Osteocyte (in vitro differentiated cells): Measurements from ENCODE around the gene LILRA5. TPM values are rescaled to one million over a fixed set of nuclear protein-coding genes. Genes with fewer than 3 reads are reported as not detected.

ENCODE experiments used
- DNase-seq: peaks from one replicate; pipeline ENCODE4 v3.0.0; 2021; ENCODE audit warnings: mixed read lengths; ENCODE audit not compliant: unreplicated experiment; ENCODE audit errors: extremely low spot score
- H3K27ac Mint-ChIP-seq: one replicate; pipeline ENCODE4 v1.8.0; 2021; ENCODE audit warnings: mild to moderate bottlenecking, mixed read lengths; ENCODE audit not compliant: unreplicated experiment
- H3K27me3 Mint-ChIP-seq: one replicate; pipeline ENCODE4 v1.8.0; 2021; ENCODE audit warnings: mixed read lengths; ENCODE audit not compliant: unreplicated experiment
- H3K36me3 Mint-ChIP-seq: one replicate; pipeline ENCODE4 v1.8.0; 2021; ENCODE audit warnings: mixed read lengths; ENCODE audit not compliant: unreplicated experiment
- H3K4me1 Mint-ChIP-seq: one replicate; pipeline ENCODE4 v1.8.0; 2021; ENCODE audit warnings: mixed read lengths; ENCODE audit not compliant: unreplicated experiment
- H3K4me3 Mint-ChIP-seq: one replicate; pipeline ENCODE4 v1.8.0; 2021; ENCODE audit warnings: mild to moderate bottlenecking, moderate library complexity, mixed read lengths; ENCODE audit not compliant: unreplicated experiment
- H3K9me3 Mint-ChIP-seq: one replicate; pipeline ENCODE4 v1.8.0; 2021; ENCODE audit warnings: mixed read lengths; ENCODE audit not compliant: unreplicated experiment
- CTCF ChIP-seq: fragments of 200-600 bp; sonication (generic); IDR thresholded peaks from 2 replicates; pipeline ENCODE4 v1.5.0; 2021; ENCODE audit warnings: antibody characterized with exemption, mild to moderate bottlenecking, moderate library complexity
- total RNA-seq: library from RNA; stranded (reverse); gene quantifications from 2 replicates; pipeline ENCODE4 v1.2.1, GENCODE V29; 2021

Gene LILRA5
- total RNA-seq, 1 donor from 2014 or later = not detected

DNA sequence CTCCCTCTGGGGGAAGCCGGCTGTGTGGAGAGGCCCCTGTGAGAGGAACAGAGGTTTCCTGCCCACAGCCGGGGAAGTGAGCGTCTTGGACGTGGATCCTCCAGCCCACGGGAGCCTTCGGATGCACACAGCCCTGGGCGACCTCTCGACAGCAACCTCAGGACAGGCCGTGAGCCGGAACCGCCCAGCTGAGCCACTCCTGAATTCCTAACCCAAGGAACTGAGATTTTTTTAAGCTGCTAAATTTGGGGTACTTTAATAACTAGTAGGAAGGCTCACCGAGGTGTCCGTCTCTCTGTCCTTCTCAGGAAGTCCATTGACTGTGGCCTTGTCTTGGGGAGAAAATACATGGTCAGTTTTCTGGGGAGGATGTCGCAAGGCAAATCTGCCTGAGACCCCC lies 42.7 kb upstream of the LILRA5 start:
- no peaks in the 10 kb centered on the region for H3K9me3 Mint-ChIP-seq
- TF ChIP-seq CTCF = no peak

GRCh38 chr19:54354761-54355160 lies 41.8 kb upstream of the LILRA5 start:
- H3K4me1 Mint-ChIP-seq = no peaks in the 10 kb centered on the region
- no peak overlapping the region for H3K27ac Mint-ChIP-seq
- H3K4me3 Mint-ChIP-seq = no peak overlapping the region
- no peaks in the 10 kb centered on the region for H3K36me3 Mint-ChIP-seq
- no peak for DNase-seq
- TF ChIP-seq CTCF = no peak
- no peaks in the 10 kb centered on the region for H3K27me3 Mint-ChIP-seq
- H3K9me3 Mint-ChIP-seq = no peaks in the 10 kb centered on the region

More for the DNA sequence above, 42.7 kb upstream of the LILRA5 start:
- Mint-ChIP-seq H3K36me3 (no peaks in the 10 kb centered on the region), H3K27me3 (no peaks in the 10 kb centered on the region), H3K4me1 (no peaks in the 10 kb centered on the region), H3K4me3 (no peak overlapping the region), H3K27ac (no peak overlapping the region)
- DNase-seq = no peak

- Mint-ChIP-seq H3K4me3 (no peak overlapping the region), H3K4me1 (no peaks in the 10 kb centered on the region), H3K27ac (no peak overlapping the region), H3K9me3 (no peaks in the 10 kb centered on the region), H3K36me3 (no peaks in the 10 kb centered on the region), H3K27me3 (no peaks in the 10 kb centered on the region)
- no peak for DNase-seq
- TF ChIP-seq CTCF = no peak
Observed at GRCh38 chr19:54352546-54352945, 39.6 kb upstream of the LILRA5 start.

DNA sequence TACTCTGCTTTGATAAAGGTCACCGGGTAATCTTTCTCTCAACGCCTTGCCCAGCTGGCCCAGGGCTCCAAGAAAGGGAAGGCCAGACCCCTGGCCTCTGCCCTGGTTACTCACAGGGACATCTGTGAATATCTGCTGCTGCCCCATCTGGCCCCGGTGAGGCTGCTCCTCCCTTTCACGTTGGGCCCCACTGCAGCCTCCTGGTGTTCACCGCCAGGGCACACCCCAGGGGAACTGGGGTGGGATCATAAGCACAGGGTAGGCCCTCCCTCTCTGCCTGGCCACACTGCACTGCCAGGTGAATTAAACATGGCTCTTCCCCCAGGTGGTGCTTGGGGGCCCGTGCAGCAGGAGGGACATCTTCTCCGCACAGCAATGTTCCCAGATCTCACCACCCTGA lies 39.1 kb upstream of the LILRA5 start:
- no peaks in the 10 kb centered on the region for H3K36me3 Mint-ChIP-seq

DNA sequence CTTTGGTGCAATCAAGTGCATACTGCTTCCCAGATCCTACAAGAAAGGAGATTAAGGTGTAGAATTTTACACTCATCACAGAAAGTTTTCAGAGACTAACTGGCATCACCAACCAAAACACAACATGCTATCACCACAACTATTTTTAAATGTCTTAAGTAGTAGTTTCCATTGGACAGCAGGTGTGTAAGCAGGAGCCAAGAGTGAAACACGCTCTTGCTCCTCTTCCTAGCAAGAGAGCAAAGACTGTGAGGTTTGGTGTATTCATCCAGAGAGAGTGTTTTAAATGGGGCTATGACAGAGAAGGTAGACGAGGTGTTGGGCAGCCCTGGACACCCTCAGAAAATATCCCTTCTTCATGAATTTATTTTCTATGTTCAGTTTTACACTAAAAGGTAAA lies 38.5 kb upstream of the LILRA5 start:
- TF ChIP-seq CTCF = no peak
- Mint-ChIP-seq H3K36me3 (no peaks in the 10 kb centered on the region), H3K4me3 (no peak overlapping the region), H3K27me3 (no peaks in the 10 kb centered on the region), H3K27ac (no peak overlapping the region), H3K9me3 (no peaks in the 10 kb centered on the region), H3K4me1 (no peaks in the 10 kb centered on the region)
- DNase-seq = no peak

More for the DNA sequence above, 39.1 kb upstream of the LILRA5 start:
- Mint-ChIP-seq H3K4me1 (no peaks in the 10 kb centered on the region), H3K27ac (no peak overlapping the region), H3K4me3 (no peak overlapping the region), H3K9me3 (no peaks in the 10 kb centered on the region), H3K27me3 (no peaks in the 10 kb centered on the region)
- no peak for DNase-seq
- TF ChIP-seq CTCF = no peak
